HCT116 (cell line): ENCODE measurements around the gene RPL26. TPM values are rescaled to one million over a fixed set of nuclear protein-coding genes. Genes with fewer than 3 reads are reported as not detected.
A peak's percentile ranks its signal among the peaks of the same experiment; 100 is the strongest.

Source experiments
- ATAC-seq: fragments of 200-7000 bp; cut with Tn5 transposase; 2 replicates; pipeline ENCODE4 v1.9.1; 2020; ENCODE audit warnings: mild to moderate bottlenecking, moderate library complexity
- BruUV-seq: library from RNA; stranded (reverse); fragments of 400-500 nt; replicated peaks from 2 replicates; lab custom pipeline; 2021; lab: Mats Ljungman, UMichigan
- CTCF ChIA-PET: fragments of 300-600 bp; sonication (Branson Sonifier 250); formaldehyde crosslinking; loops from one replicate; lab custom pipeline; 2021; ENCODE audit warnings: antibody characterized with exemption; lab: Charles Lee
- POLR2A ChIA-PET: fragments of 300-600, 350-600 bp; sonication (Branson Sonifier 250); formaldehyde crosslinking; loops from one replicate; lab custom pipeline; 2021; ENCODE audit warnings: antibody characterized with exemption; lab: Charles Lee
- RAD21 ChIA-PET, 2 experiments: fragments of 300-600 bp; sonication (Branson Sonifier 250); formaldehyde crosslinking; loops; one replicate each; lab custom pipeline; 2023; ENCODE audit warnings: low total read pairs in 2 of 2; ENCODE audit not compliant: uncharacterized antibody in 2 of 2, unreplicated experiment in 2 of 2, low non-redundant PET in 1 of 2; lab: Charles Lee
- DNase-seq: peaks from one replicate; pipeline ENCODE4 v3.0.0-alpha.2; 2010; ENCODE audit warnings: low read depth, low spot score
- H2AFZ ChIP-seq: fragments of 200-600 bp; shearing (Covaris generic), sonication (generic); 2 replicates; pipeline ENCODE4 v1.6.1; 2017; ENCODE audit warnings: low read depth, mixed run types, mixed read lengths, antibody characterized with exemption, low read length; ENCODE audit not compliant: poor library complexity, severe bottlenecking
- H3K27ac ChIP-seq: 2 replicates; pipeline ENCODE4 v1.5.1; 2012; ENCODE audit warnings: low read depth, low read length
- H3K27me3 ChIP-seq: fragments of 200-600 bp; sonication (generic); 2 replicates; pipeline ENCODE4 v1.6.1; 2016; ENCODE audit warnings: mixed run types, low read length, mixed read lengths; ENCODE audit not compliant: insufficient read depth
- H3K36me3 ChIP-seq, 2 experiments: fragments of 200-500 bp in 1 of 2; fragments of 200-600 bp in 1 of 2; sonication (Bioruptor generic) in 1 of 2; sonication (generic) in 1 of 2; 2 replicates each; pipeline versions ENCODE4 v1.5.1 to v1.6.1; 2014 to 2016; ENCODE audit warnings: low read length in 2 of 2, inconsistent platforms in 1 of 2, mixed read lengths in 1 of 2, mixed run types in 1 of 2; ENCODE audit not compliant: insufficient read depth in 2 of 2, control insufficient read depth in 1 of 2
- H3K4me1 ChIP-seq, 2 experiments: fragments of 200-600 bp in 1 of 2; sonication (generic) in 1 of 2; 2 replicates each; pipeline versions ENCODE4 v1.5.1 to v1.6.1; 2012 to 2017; ENCODE audit warnings: low read length in 2 of 2, inconsistent platforms in 1 of 2, mild to moderate bottlenecking in 1 of 2, mixed read lengths in 1 of 2, mixed run types in 1 of 2, moderate library complexity in 1 of 2; ENCODE audit not compliant: insufficient read depth in 2 of 2, control insufficient read depth in 1 of 2
- H3K4me2 ChIP-seq: fragments of 200-600 bp; sonication (generic); 2 replicates; pipeline ENCODE4 v1.6.1; 2017; ENCODE audit warnings: mixed run types, low read length, mixed read lengths
- H3K4me3 ChIP-seq, 2 experiments: fragments of 200-600 bp in 1 of 2; sonication (generic) in 1 of 2; replicated peaks in 1 of 2; 2 replicates each; pipeline ENCODE4 v1.5.1; 2011 to 2016; ENCODE audit warnings: low read length in 2 of 2, control low read depth in 1 of 2, low read depth in 1 of 2, mild to moderate bottlenecking in 1 of 2, mixed read lengths in 1 of 2, mixed run types in 1 of 2
- H3K79me2 ChIP-seq: fragments of 200-600 bp; sonication (generic); 2 replicates; pipeline ENCODE4 v1.6.1; 2017; ENCODE audit warnings: mild to moderate bottlenecking, mixed run types, low read length, moderate library complexity, mixed read lengths; ENCODE audit not compliant: insufficient read depth
- H3K9ac ChIP-seq: fragments of 200-600 bp; sonication (generic); 2 replicates; pipeline ENCODE4 v1.6.1; 2016; ENCODE audit warnings: low read length, mixed read lengths
- H3K9me2 ChIP-seq: fragments of 200-600 bp; sonication (generic), shearing (Covaris generic); 2 replicates; pipeline ENCODE4 v1.6.1; 2017; ENCODE audit warnings: mixed run types, mild to moderate bottlenecking, moderate library complexity; ENCODE audit not compliant: insufficient read depth
- H3K9me3 ChIP-seq, 2 experiments: fragments of 200-500 bp in 1 of 2; fragments of 200-600 bp in 1 of 2; sonication (Bioruptor generic) in 1 of 2; sonication (generic) in 1 of 2; 2 replicates each; pipeline ENCODE4 v1.6.1; 2014 to 2017; ENCODE audit warnings: low read length in 2 of 2, mixed read lengths in 2 of 2, inconsistent platforms in 1 of 2, low read depth in 1 of 2, mild to moderate bottlenecking in 1 of 2, mixed run types in 1 of 2, moderate library complexity in 1 of 2; ENCODE audit not compliant: control insufficient read depth in 1 of 2, insufficient read depth in 1 of 2
- H4K20me1 ChIP-seq: fragments of 200-600 bp; sonication (generic), shearing (Covaris generic); 2 replicates; pipeline ENCODE4 v1.6.1; 2017; ENCODE audit warnings: mixed run types, mild to moderate bottlenecking, moderate library complexity; ENCODE audit not compliant: insufficient read depth
- CBX3 ChIP-seq: IDR thresholded peaks from 2 replicates; pipeline ENCODE4 v1.6.1; 2012; ENCODE audit warnings: low read depth
- EZH2 ChIP-seq: fragments of 200-600 bp; sonication (generic); IDR thresholded peaks from 2 replicates; pipeline ENCODE4 v1.6.1; 2017; ENCODE audit warnings: antibody characterized with exemption, mixed run types
- EZH2phosphoT487 ChIP-seq: fragments of 200-600 bp; IDR thresholded peaks from 2 replicates; pipeline ENCODE4 v1.6.1; 2018; ENCODE audit warnings: antibody characterized with exemption, borderline replicate concordance
- JUND ChIP-seq: IDR thresholded peaks from 2 replicates; pipeline ENCODE4 v1.6.1; 2012
- POLR2AphosphoS5 ChIP-seq: IDR thresholded peaks from 2 replicates; pipeline ENCODE4 v1.6.1; 2011; ENCODE audit warnings: mild to moderate bottlenecking, low read depth, low read length, moderate library complexity
- RAD21 ChIP-seq: IDR thresholded peaks from 2 replicates; pipeline ENCODE4 v1.6.1; 2012; ENCODE audit warnings: low read depth, mild to moderate bottlenecking
- SRF ChIP-seq: IDR thresholded peaks from 2 replicates; pipeline ENCODE4 v1.6.1; 2012; ENCODE audit warnings: low read depth
- ZNF274 ChIP-seq: fragments of 200-500 bp; sonication (Bioruptor generic); IDR thresholded peaks from 2 replicates; pipeline ENCODE4 v1.6.1; 2014; ENCODE audit warnings: mild to moderate bottlenecking, low read depth, low read length, inconsistent platforms
- intact Hi-C: fragments of 100-400 bp; cut with micrococcal nuclease; formaldehyde crosslinking; loops from 2 replicates; pipeline ENCODE4 v1.10.0; 2022
- total RNA-seq: library from RNA; stranded (reverse); gene quantifications from one replicate; pipeline ENCODE4 v1.2.1, GENCODE V29; 2021; ENCODE audit not compliant: unreplicated experiment
- TF ChIP-seq, protein P1 (sequence below), 3 experiments: fragments of 200-600 bp in 1 of 3; sonication (generic) in 1 of 3; IDR thresholded peaks in 2 of 3; conservative IDR thresholded peaks in 1 of 3; 2 replicates each; pipeline ENCODE4 v1.5.1; 2012 to 2017; ENCODE audit warnings: low read depth in 2 of 3, low read length in 2 of 3, antibody characterized with exemption in 1 of 3, borderline replicate concordance in 1 of 3, control low read depth in 1 of 3, mild to moderate bottlenecking in 1 of 3, mixed read lengths in 1 of 3, mixed run types in 1 of 3, moderate library complexity in 1 of 3; ENCODE audit not compliant: insufficient read depth in 1 of 3
- TF ChIP-seq, protein P2 (sequence below): IDR thresholded peaks from 2 replicates; pipeline ENCODE4 v1.6.1; 2011; ENCODE audit warnings: mild to moderate bottlenecking, low read length, moderate library complexity; ENCODE audit not compliant: insufficient replicate concordance; ENCODE audit errors: extremely low read depth

The RPL26 gene
- total RNA-seq, 1 experiment from 2014 or later = 2,603 TPM

DNA sequence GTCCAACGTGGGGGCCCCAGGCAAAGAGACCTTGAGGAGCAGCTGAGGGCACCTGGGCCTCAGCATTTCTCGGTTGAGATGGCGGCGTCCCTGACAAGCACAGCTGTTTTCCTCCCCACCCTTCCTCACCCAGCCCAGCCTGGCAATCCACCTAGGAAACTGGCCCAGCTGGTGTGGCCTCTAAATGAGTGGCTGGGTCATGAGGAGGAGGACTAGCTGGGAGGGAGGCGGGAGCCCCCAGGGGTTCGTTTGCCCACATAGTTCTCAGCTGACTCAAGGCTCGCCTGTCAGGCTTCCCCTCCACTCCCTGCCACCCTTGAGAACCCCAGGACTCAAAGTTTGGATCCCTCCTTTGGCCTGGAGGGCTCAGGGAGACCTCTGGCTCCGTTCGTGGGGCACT, 8.7 kb upstream of the RPL26 start:
- no peak overlapping the region for H3K4me3 ChIP-seq
- no peaks in the 10 kb centered on the region for H4K20me1 ChIP-seq
- H3K9ac ChIP-seq = no peak overlapping the region
- ChIA-PET CTCF (interaction anchor here (1.0 to 1.5 kb wide), 2 partner anchors 18 to 332 kb away, joined by 3 to 4 read pairs; no protein-coding TSS in a partner anchor), RAD21 (no interaction called here), POLR2A (interaction anchor here (2.2 kb wide), 1 partner anchor 8 kb away, joined by 12 read pairs; the partner anchor contains the start of gene RPL26)
- ATAC-seq (peak; percentile 37), DNase-seq (no peak)
- H3K9me3 ChIP-seq = no peaks in the 10 kb centered on the region
- no peaks in the 10 kb centered on the region for H3K27me3 ChIP-seq
- intact Hi-C loops = no loop called here
- no peaks in the 10 kb centered on the region for H3K79me2 ChIP-seq
- no peaks in the 10 kb centered on the region for H3K36me3 ChIP-seq
- peak overlapping the region; percentile 15; the same call in 1 of the 2 replicates for H3K4me2 ChIP-seq
- no peak overlapping the region for H2AFZ ChIP-seq
- no peaks in the 10 kb centered on the region for H3K9me2 ChIP-seq
- no peak overlapping the region for H3K27ac ChIP-seq
- no TSS peak for BruUV-seq
- TF ChIP-seq POLR2AphosphoS5 (no peak), EZH2phosphoT487 (no peak), JUND (no peak), SRF (no peak)
- TF ChIP-seq, protein P1, sequence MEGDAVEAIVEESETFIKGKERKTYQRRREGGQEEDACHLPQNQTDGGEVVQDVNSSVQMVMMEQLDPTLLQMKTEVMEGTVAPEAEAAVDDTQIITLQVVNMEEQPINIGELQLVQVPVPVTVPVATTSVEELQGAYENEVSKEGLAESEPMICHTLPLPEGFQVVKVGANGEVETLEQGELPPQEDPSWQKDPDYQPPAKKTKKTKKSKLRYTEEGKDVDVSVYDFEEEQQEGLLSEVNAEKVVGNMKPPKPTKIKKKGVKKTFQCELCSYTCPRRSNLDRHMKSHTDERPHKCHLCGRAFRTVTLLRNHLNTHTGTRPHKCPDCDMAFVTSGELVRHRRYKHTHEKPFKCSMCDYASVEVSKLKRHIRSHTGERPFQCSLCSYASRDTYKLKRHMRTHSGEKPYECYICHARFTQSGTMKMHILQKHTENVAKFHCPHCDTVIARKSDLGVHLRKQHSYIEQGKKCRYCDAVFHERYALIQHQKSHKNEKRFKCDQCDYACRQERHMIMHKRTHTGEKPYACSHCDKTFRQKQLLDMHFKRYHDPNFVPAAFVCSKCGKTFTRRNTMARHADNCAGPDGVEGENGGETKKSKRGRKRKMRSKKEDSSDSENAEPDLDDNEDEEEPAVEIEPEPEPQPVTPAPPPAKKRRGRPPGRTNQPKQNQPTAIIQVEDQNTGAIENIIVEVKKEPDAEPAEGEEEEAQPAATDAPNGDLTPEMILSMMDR (IDR thresholded peaks at IDR 0.05 in 2 of 3, conservative IDR thresholded peaks at IDR 0.05 in 1 of 3; ENCODE audit: borderline replicate concordance in 1 of 3, insufficient read depth in 1 of 3, low read depth in 2 of 3, low read length in 2 of 3) = no peak
- H3K4me1 ChIP-seq = peaks cover 0 to 22% of the 10 kb centered on the region in 2 experiments; a peak in 2 of 4 replicates

DNA sequence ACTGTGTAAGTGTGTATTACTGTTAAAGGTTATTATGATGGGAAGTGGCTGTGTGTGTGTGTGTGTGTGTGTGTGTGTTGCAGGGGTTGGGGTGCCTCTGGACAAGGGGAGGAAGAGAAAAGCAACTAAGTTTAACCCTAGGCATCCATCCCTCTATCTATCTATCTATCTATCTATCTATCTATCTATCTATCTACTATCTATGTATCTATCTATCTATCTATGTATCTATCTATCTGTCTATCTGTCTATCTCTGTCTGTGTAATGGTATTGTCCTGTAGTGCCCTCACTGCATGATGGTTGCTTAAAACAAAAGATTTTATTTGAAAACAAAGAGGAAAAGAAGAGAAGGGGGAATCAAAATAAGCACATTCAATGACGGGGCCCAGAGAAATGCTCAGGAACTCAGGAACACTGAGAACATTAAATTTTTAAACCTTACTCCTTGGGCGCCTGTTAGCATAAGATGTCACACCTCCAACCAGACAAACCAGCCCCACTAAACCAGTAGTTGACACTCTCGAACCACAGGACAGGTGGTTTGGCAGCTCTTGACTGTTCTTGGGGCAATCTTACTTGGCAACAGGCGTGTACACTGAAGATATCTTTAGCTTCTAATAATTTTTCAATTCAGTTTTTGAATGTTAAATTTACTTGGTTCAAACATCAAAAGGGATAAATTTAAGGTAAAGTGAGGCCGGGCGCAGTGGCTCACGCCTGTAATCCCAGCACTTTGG, 5.1 kb upstream of the RPL26 start:
- BruUV-seq = no TSS peak
- Histone ChIP-seq H3K4me2 (no peak overlapping the region), H3K27me3 (no peaks in the 10 kb centered on the region), H3K36me3 (no peaks in the 10 kb centered on the region), H4K20me1 (no peaks in the 10 kb centered on the region), H3K9me2 (no peaks in the 10 kb centered on the region), H3K4me3 (no peak overlapping the region), H3K4me1 (peaks cover 10 to 28% of the 10 kb centered on the region in 2 experiments), H3K9ac (no peak overlapping the region), H3K9me3 (no peaks in the 10 kb centered on the region), H3K79me2 (peaks cover 5% of the 10 kb centered on the region; the same call in 1 of the 2 replicates), H2AFZ (no peak overlapping the region), H3K27ac (no peak overlapping the region)
- intact Hi-C loops = loop anchor here (10.0 kb wide), 2 partner anchors 263 to 507 kb away; partner anchors contain the start of gene HES7
- RAD21 ChIA-PET = no interaction called here
- TF ChIP-seq EZH2 (no peak), RAD21 (no peak), POLR2AphosphoS5 (no peak), CBX3 (no peak), EZH2phosphoT487 (no peak), SRF (no peak), ZNF274 (no peak)
- TF ChIP-seq, protein P1 (IDR thresholded peaks at IDR 0.05 in 2 of 3, conservative IDR thresholded peaks at IDR 0.05 in 1 of 3; ENCODE audit: borderline replicate concordance in 1 of 3, insufficient read depth in 1 of 3, low read depth in 2 of 3, low read length in 2 of 3) = no peak
- TF ChIP-seq, protein P2, sequence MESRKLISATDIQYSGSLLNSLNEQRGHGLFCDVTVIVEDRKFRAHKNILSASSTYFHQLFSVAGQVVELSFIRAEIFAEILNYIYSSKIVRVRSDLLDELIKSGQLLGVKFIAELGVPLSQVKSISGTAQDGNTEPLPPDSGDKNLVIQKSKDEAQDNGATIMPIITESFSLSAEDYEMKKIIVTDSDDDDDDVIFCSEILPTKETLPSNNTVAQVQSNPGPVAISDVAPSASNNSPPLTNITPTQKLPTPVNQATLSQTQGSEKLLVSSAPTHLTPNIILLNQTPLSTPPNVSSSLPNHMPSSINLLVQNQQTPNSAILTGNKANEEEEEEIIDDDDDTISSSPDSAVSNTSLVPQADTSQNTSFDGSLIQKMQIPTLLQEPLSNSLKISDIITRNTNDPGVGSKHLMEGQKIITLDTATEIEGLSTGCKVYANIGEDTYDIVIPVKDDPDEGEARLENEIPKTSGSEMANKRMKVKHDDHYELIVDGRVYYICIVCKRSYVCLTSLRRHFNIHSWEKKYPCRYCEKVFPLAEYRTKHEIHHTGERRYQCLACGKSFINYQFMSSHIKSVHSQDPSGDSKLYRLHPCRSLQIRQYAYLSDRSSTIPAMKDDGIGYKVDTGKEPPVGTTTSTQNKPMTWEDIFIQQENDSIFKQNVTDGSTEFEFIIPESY = no peak
- DNase-seq (no peak), ATAC-seq (no peak)
- POLR2A ChIA-PET = no interaction called here
- CTCF ChIA-PET = no interaction called here
